ENCODE measurements around the gene B3GALT5. TPM values are rescaled to one million over a fixed set of nuclear protein-coding genes. Genes with fewer than 3 reads are reported as not detected.

Gene B3GALT5
- total RNA-seq, 1 experiment from 2014 or later, result 0.18 TPM

DNA sequence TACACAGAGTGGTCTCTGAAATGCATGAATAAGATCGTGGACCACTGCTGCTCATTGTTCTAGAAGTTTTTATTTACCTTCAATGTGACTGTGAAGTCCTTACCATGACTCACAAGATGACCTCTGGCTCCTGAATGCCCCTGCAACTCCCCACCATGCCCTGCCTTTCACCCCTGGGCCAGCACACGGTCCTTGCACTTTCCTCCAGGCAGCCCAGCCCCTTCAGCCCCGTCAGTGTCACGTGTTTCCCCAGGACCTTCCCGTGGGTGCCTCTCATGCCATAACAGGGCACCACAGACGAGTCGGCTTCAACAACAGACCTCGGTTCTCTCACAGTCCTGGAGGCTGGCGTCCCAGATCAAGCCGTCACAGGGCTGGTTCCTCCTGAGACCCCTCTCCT is 62.1 kb downstream of the B3GALT5 start:
- Mint-ChIP-seq H3K27me3 (ENCODE audit: insufficient read depth, unreplicated experiment) (peaks cover 3% of the 10 kb centered on the region), H3K4me3 (ENCODE audit: unreplicated experiment) (no peak overlapping the region), H3K9me3 (ENCODE audit: unreplicated experiment) (no peaks in the 10 kb centered on the region), H3K27ac (ENCODE audit: unreplicated experiment) (no peak overlapping the region), H3K36me3 (ENCODE audit: insufficient read depth, unreplicated experiment) (no peaks in the 10 kb centered on the region), H3K4me1 (ENCODE audit: low read depth, unreplicated experiment) (peaks cover 21% of the 10 kb centered on the region)
- Histone ChIP-seq H3K27me3 (replicated peaks; ENCODE audit: control insufficient read depth, insufficient read depth, low read length) (no peaks in the 10 kb centered on the region), H3K9me3 (no peaks in the 10 kb centered on the region), H3K36me3 (ENCODE audit: control insufficient read depth, insufficient read depth, low read length) (no peaks in the 10 kb centered on the region), H3K4me1 (no peaks in the 10 kb centered on the region), H3K4me3 (ENCODE audit: low read depth, low read length) (no peak overlapping the region)
- TF ChIP-seq, protein P1, sequence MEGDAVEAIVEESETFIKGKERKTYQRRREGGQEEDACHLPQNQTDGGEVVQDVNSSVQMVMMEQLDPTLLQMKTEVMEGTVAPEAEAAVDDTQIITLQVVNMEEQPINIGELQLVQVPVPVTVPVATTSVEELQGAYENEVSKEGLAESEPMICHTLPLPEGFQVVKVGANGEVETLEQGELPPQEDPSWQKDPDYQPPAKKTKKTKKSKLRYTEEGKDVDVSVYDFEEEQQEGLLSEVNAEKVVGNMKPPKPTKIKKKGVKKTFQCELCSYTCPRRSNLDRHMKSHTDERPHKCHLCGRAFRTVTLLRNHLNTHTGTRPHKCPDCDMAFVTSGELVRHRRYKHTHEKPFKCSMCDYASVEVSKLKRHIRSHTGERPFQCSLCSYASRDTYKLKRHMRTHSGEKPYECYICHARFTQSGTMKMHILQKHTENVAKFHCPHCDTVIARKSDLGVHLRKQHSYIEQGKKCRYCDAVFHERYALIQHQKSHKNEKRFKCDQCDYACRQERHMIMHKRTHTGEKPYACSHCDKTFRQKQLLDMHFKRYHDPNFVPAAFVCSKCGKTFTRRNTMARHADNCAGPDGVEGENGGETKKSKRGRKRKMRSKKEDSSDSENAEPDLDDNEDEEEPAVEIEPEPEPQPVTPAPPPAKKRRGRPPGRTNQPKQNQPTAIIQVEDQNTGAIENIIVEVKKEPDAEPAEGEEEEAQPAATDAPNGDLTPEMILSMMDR (IDR thresholded peaks at IDR 0.05; ENCODE audit: insufficient read depth in 1 of 2, low read depth in 1 of 2, low read length in 1 of 2, severe bottlenecking in 1 of 2, unreplicated experiment in 1 of 2), result no peak
- ChIA-PET CTCF (no interaction called here), POLR2A (no interaction called here)
- DNase-seq, result no peak
- no TSS peak for BruUV-seq (replicated peaks)
- intact Hi-C loops (cut with micrococcal nuclease; ENCODE audit: unreplicated experiment), result no loop called here

DNA sequence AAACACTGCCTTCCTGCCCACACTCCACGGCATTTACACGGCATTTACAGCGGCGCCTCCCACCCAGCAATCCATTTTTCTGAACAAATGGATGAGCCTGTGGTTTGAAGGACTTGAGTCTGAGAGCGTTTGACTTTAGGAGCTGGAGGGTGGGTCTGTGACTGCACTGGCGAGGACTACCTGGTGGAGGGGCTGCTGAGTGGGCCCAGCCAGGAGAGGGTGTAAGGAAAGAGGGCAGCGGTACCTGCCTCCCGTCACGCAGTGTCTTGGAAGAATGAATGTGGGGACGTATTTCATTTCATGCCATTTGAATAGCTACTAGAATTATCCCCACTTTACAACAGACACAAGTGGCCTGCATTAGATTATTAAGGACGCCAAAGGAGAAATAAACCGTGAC is 62.9 kb downstream of the B3GALT5 start:
- TF ChIP-seq, protein P1 (IDR thresholded peaks at IDR 0.05; ENCODE audit: insufficient read depth in 1 of 2, low read depth in 1 of 2, low read length in 1 of 2, severe bottlenecking in 1 of 2, unreplicated experiment in 1 of 2), result no peak
- H3K4me3 Mint-ChIP-seq (ENCODE audit: unreplicated experiment), result no peak overlapping the region
- no peaks in the 10 kb centered on the region for H3K27me3 Mint-ChIP-seq (ENCODE audit: insufficient read depth, unreplicated experiment)
- peaks cover 15% of the 10 kb centered on the region for H3K4me1 Mint-ChIP-seq (ENCODE audit: low read depth, unreplicated experiment)
- no peaks in the 10 kb centered on the region for H3K9me3 ChIP-seq
- no peaks in the 10 kb centered on the region for H3K9me3 Mint-ChIP-seq (ENCODE audit: unreplicated experiment)
- H3K27me3 ChIP-seq (replicated peaks; ENCODE audit: control insufficient read depth, insufficient read depth, low read length), result no peaks in the 10 kb centered on the region
- H3K4me3 ChIP-seq (ENCODE audit: low read depth, low read length), result no peak overlapping the region
- no TSS peak for BruUV-seq (replicated peaks)
- H3K27ac Mint-ChIP-seq (ENCODE audit: unreplicated experiment), result no peak overlapping the region
- intact Hi-C loops (cut with micrococcal nuclease; ENCODE audit: unreplicated experiment), result no loop called here
- H3K4me1 ChIP-seq, result no peaks in the 10 kb centered on the region
- CTCF ChIA-PET, result no interaction called here
- H3K36me3 ChIP-seq (ENCODE audit: control insufficient read depth, insufficient read depth, low read length), result no peaks in the 10 kb centered on the region
- POLR2A ChIA-PET, result no interaction called here
- H3K36me3 Mint-ChIP-seq (ENCODE audit: insufficient read depth, unreplicated experiment), result no peaks in the 10 kb centered on the region
- no peak for DNase-seq

DNA sequence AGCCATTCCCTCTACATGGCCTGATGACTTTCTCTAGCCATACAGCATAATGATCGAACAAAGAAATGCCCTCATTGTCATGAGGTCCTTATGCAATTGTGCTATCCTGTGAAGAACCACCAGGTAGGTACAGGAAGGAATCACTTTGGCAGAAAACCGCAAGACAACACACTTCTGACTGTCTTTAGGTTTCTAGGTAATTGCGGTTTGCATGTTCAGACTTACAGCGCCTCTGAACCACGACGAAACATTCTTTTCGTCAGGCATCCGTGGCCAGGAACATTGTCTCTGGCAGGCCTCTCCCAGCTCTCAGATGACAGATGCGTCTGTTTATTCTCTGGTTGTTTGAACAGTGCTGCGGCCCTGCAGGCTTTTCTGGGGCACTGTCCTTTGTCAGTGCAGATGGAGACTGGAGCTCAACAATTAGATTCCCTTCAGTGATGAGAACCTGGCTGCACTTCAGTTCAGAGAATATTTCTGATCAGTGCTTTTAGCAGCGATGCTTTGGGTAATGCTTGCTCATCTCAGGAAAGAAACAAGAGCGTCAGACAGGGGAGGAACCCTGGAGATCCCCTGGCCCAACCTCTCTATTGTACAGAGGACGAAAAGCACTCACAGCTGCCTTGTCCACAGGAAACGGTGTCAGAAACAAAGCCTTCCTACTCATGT is 63.4 kb downstream of the B3GALT5 start:
- BruUV-seq (replicated peaks), result no TSS peak
- H3K4me3 ChIP-seq (ENCODE audit: low read depth, low read length), result no peak overlapping the region
- Mint-ChIP-seq H3K4me1 (ENCODE audit: low read depth, unreplicated experiment) (peaks cover 15% of the 10 kb centered on the region), H3K27me3 (ENCODE audit: insufficient read depth, unreplicated experiment) (no peaks in the 10 kb centered on the region), H3K9me3 (ENCODE audit: unreplicated experiment) (no peaks in the 10 kb centered on the region), H3K36me3 (ENCODE audit: insufficient read depth, unreplicated experiment) (no peaks in the 10 kb centered on the region), H3K27ac (ENCODE audit: unreplicated experiment) (no peak overlapping the region), H3K4me3 (ENCODE audit: unreplicated experiment) (no peak overlapping the region)
- no peaks in the 10 kb centered on the region; the same call in 1 of the 2 replicates for H3K9me3 ChIP-seq
- CTCF ChIA-PET, result no interaction called here
- intact Hi-C loops (cut with micrococcal nuclease; ENCODE audit: unreplicated experiment), result no loop called here
- H3K36me3 ChIP-seq (ENCODE audit: control insufficient read depth, insufficient read depth, low read length), result no peaks in the 10 kb centered on the region
- DNase-seq, result no peak
- no peaks in the 10 kb centered on the region for H3K27me3 ChIP-seq (replicated peaks; ENCODE audit: control insufficient read depth, insufficient read depth, low read length)
- TF ChIP-seq, protein P1 (IDR thresholded peaks at IDR 0.05; ENCODE audit: insufficient read depth in 1 of 2, low read depth in 1 of 2, low read length in 1 of 2, severe bottlenecking in 1 of 2, unreplicated experiment in 1 of 2), result no peak
- POLR2A ChIA-PET, result no interaction called here
- H3K4me1 ChIP-seq, result no peaks in the 10 kb centered on the region
